CD4-positive, alpha-beta T cell treated with Interleukin-6 for 4 hours (primary cell): ENCODE results near the gene STUM.
"Not testable (repeated sequence)": the region's sequence is repeated elsewhere in the genome, so short reads cannot be mapped to it uniquely, and the experiment has no call there.

Experiments used
- DNase-seq: peaks from one replicate; pipeline ENCODE4 v3.0.0-alpha.2; 2020; ENCODE audit warnings: mixed read lengths

Gene STUM

GRCh38 chr1:226628612-226629155, 80.1 kb downstream of the STUM start:
- no peak for DNase-seq

GRCh38 chr1:226629210-226629895, 80.8 kb downstream of the STUM start:
- no peak for DNase-seq

GRCh38 chr1:226629896-226630550, 81.5 kb downstream of the STUM start:
- no peak for DNase-seq

GRCh38 chr1:226630592-226630991, 82.0 kb downstream of the STUM start:
- DNase-seq, result no peak

- no peak for DNase-seq
These were observed 82.9 kb downstream of the STUM start for GRCh38 chr1:226631229-226632000.

GRCh38 chr1:226632169-226632879, 83.8 kb downstream of the STUM start:
- no peak for DNase-seq

- peak; percentile 45 for DNase-seq
These were observed 84.4 kb downstream of the STUM start for GRCh38 chr1:226632922-226633351.

GRCh38 chr1:226633541-226634165, 85.1 kb downstream of the STUM start:
- no peak for DNase-seq

GRCh38 chr1:226634166-226634588, 85.6 kb downstream of the STUM start:
- peak; percentile 89 for DNase-seq

GRCh38 chr1:226634611-226635246, 86.2 kb downstream of the STUM start:
- no peak for DNase-seq

GRCh38 chr1:226635456-226635941, 86.9 kb downstream of the STUM start:
- peak; percentile 67 for DNase-seq

- no peak for DNase-seq
These were observed 88.2 kb downstream of the STUM start for GRCh38 chr1:226636847-226637096.

- no peak for DNase-seq
These were observed 88.8 kb downstream of the STUM start for GRCh38 chr1:226637147-226637935.

- DNase-seq, result no peak
These were observed 89.5 kb downstream of the STUM start for GRCh38 chr1:226638001-226638601.

GRCh38 chr1:226638608-226639007, 90.0 kb downstream of the STUM start:
- no peak for DNase-seq

- not testable (repeated sequence) for DNase-seq
These were observed 90.6 kb downstream of the STUM start for GRCh38 chr1:226639206-226639605.

- DNase-seq, result no peak
These were observed 91.1 kb downstream of the STUM start for GRCh38 chr1:226639631-226640061.

- DNase-seq, result no peak
These were observed 92.0 kb downstream of the STUM start for GRCh38 chr1:226640321-226641136.

- DNase-seq, result no peak
These were observed 93.2 kb downstream of the STUM start for GRCh38 chr1:226641671-226642231.
